ENCODE data around the gene GOLGA1.

The GOLGA1 gene

GRCh38 chr9:124830593-124830992, 110.3 kb downstream of the GOLGA1 start:
- DNase-seq: no peak

- no peak for DNase-seq
These were observed 111.6 kb downstream of the GOLGA1 start for GRCh38 chr9:124829334-124829669.

GRCh38 chr9:124828489-124829333, 112.2 kb downstream of the GOLGA1 start:
- peak; percentile 20 for DNase-seq
